HS-27A (cell line): Measurements from ENCODE around the gene CSHL1.
"Not testable (repeated sequence)": the region's sequence is repeated elsewhere in the genome, so short reads cannot be mapped to it uniquely, and the experiment has no call there.

Source experiments
- DNase-seq: peaks from one replicate; pipeline ENCODE4 v3.0.0-alpha.2; 2012; ENCODE audit warnings: low read depth, missing footprints

Gene CSHL1

DNA sequence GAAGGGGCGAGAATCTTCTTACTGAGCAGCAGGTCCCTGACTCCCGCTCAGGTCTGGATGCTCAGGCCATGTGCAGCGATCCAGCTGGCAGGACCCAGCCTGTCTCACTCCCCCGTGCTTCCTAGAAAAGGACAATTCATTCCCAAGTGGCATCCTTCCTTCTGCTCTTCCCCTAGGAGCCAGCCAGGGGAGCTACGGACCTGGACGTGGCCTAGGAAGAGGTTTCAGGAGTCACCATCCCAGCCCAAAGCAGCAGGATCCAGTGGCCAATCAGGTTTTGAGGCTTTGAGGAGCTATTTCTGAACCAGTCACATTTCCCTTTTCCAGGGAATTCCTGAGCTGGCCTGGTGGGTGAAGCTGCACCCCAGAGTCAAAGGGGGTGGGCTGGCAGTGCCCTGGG, 28.8 kb upstream of the CSHL1 start:
- DNase-seq = no peak

GRCh38 chr17:63939401-63939800, 28.3 kb upstream of the CSHL1 start:
- no peak for DNase-seq

- no peak for DNase-seq
Measured at GRCh38 chr17:63937920-63938319, 26.9 kb upstream of the CSHL1 start.

DNA sequence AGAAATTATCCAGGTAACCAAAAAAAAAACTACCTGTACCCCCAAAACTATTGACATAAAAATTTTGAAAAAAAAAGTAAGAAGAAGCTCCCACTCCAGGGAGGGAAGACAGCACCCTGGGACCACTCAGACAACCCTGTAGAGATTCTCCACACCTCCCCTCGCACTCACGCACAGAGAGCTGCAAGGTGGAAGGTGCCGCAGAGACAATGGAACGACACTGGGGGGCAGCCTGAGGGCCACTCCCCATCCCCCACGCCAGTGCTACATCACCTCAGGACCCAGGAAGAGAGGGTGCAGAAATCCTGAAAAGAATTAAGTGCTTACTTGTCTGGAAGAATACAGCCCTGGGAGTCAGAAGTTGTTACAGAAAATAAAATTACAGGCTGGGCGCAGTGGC, 26.3 kb upstream of the CSHL1 start:
- no peak for DNase-seq

DNA sequence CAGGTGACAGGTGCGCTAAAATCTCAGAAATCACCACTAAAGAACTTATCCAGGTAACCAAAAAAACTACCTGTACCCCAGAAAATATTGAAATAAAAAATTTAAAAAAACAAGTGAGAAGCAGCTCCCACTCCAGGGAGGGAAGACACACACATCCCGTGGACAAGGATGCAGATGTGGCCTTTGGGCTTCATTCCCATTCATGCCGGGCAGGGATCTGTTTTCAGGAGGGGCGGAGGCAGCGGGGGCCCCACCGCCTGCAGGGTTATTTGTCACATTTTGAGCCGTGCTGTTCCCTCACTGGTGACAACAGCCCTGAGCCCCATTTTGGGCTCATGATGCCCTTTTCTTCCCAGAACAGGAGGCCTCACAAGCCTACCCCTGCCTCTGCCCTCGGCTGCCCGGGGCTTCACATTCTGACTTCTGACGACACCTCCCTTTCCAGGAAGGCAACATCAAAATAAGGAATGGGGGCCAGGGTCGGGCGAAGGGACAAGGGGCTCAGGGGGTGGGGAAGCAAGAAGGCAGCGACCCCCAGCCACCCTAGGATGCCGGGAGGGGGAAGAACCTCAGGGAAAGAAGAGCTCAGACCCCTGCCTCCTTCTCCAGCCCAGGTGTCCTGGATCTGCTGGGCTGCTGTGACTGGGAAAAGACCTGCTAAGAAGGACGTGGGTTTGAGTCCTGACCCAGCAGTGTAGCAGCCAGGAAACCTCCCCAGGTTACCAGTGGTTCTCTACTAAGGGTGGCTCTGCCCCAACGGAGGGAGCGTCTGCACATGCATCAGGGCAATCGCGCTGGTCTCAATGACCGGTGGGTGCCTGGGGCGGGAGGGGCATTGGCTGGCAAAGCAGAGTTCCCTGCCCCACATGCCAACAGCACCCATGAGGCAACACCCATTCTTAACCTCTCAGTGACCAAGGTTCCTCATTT, 23.4 kb upstream of the CSHL1 start:
- DNase-seq = no peak

DNA sequence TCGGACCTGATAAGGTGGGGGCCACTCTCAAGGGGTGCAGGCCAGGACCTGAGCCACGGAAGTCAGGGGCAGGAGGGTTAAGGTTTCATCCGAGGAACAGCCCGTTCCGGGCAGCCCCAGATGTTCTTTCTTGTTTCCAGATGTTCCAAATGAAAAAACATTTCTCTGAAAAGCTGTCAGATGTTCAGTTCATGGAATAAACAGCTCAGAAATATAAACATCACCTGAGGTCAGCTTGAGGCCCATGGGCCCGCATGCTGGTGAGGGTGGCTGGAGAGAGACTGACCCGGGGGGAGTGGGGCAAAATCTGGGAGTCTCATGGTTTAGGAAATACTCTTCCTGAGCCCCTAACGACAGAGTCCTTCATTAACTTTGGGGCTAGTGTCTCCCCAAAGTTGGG, 22.5 kb upstream of the CSHL1 start:
- DNase-seq = no peak

GRCh38 chr17:63932721-63933120, 21.7 kb upstream of the CSHL1 start:
- no peak for DNase-seq

DNA sequence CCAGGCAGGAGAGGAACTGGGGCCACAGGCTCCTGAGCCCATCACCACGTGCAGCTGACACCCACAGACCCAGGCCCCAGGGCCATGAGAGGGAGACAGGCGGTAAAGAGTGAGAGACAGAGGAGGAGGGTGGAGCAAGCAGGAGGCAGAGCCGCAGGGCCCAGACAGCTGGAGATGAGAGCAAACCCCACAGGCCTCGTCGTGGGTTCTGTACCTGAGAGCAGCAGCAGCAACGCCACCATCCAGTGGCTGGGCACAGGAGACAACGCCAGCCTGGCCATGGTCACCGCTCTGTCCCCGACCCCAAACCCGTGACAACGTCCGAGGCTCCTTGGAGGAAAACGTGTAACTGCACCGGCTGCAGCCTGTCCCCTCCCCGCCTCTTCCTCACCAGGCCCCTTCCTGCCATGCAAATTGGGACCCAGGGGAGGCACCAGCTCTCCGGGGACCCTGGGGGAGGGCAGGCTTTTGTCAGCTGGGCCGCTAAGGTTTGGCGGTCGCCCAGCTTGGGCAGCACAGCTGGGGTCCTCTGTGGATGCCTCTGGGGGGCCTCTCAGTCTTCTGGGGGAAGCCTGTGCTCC, 21.0 kb upstream of the CSHL1 start, which contains the start of gene CD79B:
Gene CD79B (minus strand): TSS at position 351 of the 581 bp plus-strand sequence. CDS start 70 bp downstream, at position 281.
- no peak for DNase-seq

DNA sequence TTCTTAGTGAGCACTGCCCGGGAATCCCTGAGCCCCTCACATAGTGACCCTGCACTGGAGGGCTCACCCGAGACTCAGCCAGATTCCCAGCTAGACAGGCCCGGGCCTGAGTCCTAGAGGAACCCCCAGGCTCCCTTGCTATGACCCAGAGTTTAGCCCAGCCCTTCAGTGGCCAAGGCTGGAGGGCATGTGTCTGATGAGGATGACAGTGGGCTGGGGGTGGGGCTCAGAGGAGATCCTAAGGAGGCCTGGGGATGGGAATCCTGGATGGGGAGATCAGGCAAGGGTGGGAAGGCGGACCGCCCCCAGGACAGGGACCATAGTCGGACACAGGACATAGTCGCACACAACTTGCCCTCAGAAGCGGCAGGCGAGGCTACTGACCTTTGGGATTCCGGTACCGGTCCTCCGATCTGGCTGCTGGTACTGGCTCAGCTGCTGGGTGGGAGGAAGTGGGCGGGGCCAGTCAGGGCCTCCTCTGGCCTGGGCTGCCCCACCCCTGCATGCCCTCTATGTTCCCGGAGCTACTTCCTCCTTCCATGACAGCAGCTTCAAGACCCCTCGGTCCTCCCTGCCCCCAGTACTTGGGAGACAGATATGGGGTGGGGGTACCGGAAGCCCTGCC, 20.0 kb upstream of the CSHL1 start:
- no peak for DNase-seq

DNA sequence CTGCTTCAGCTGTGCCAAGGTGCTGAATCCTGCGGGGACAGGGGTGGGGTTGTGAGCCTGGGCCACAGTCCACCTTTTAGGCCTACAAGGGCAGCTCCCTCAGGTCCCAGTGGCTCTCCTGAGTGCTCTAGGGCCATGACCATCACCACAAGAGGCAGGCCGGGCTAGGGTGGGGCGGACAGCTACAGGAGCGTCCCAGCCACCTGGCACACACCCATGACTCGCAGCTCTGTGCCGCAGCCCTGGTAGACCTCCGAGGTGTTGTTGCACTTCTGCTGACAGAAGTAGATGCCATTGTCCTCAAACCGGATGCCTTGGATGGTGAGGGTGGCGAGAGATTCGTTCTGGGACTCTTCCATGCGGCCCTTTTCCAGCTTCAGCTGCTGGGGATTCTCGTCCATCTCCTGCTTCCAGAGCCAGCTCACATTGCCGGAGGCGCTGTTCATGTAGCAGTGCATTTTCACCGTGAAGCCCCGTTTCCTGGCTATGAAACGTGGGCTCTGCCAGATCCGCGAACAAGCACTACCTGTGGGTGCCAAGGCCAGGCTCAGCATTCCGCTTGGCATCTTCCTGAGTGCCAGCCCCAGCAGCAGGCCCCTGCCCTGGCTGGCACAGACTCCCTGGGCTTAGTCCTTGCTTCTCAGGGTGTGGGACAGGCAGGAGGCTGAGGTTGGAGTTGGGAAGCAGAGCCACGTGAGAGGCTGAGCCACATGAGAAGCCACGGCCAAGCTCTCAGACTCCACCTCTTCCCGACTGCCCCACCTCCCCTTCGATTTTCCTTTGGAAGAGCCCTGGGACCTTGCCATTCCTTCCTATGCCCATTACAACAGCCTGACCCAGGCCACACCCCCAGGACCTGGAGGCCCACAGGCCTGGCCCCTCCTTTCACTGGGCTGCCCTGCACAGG, 19.1 kb upstream of the CSHL1 start:
- no peak for DNase-seq

- DNase-seq = no peak
Measured at GRCh38 chr17:63928966-63929695, 18.1 kb upstream of the CSHL1 start.

DNA sequence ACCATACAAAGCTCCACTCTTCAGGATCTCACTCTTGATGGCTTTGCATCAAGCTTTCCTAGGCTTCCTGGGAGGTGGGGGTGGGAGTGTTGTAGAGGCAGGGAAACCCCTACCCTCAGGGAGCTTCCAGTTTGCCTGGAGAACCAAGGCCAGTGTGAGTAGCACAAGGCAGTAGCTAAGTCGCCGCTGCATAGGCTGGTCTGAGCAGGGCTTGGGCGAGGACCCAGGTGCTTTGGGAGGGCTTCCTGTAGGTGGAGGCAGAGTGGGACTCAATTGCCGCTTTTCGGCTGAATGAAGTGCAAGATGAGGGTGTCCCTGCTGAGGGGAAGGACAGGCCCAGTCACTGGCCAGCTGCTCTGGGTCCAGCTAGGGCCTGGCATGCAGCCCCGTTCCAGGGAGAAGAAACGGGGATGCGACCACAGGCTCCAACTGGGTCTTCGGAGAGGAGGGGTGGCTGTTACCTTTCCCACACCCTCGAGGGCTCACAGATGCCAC, 17.2 kb upstream of the CSHL1 start:
- DNase-seq = no peak

- DNase-seq = no peak
Measured at GRCh38 chr17:63927464-63928171, 16.6 kb upstream of the CSHL1 start.

DNA sequence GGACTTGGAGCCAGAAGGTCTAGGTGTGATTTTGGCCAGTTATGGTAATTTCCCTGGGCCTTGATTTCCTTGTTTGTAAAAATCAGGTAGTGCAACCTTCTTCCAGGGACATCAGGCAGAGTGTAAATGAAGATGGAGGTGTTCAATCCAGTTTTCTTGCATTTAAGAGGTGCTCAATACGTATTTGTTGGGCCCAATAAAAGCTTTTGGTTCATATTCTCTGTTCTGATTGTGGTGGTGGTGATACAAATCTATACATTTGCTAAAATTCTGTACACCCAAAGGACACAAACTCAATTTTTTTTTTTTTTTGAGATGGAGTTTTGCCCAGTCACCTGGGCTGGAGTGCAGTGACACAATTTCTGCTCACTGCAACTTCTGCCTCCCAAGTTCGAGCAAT, 15.1 kb upstream of the CSHL1 start:
- DNase-seq = no peak

DNA sequence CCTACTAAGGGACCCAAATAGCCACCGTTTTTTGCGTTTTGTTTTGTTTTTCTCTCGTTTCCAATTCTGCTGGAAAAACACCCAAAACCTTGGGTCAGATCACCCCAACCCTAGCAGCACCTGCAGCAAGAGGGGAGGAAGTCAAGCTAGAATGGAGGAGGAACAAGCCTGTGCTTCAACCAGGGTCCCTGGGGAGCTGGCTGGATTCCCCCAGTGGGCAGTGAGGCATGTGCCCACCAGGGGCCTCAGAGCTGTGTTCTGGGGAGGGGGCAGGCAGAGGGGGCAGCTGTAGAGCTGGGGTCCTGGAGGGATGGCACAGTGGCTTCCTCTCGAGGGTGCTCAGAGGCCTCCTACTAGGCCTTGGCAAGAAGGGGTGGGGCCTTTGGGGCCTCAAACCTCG, 14.6 kb upstream of the CSHL1 start:
- DNase-seq = no peak

GRCh38 chr17:63922402-63922801, 11.3 kb upstream of the CSHL1 start:
- DNase-seq = not testable (repeated sequence)

DNA sequence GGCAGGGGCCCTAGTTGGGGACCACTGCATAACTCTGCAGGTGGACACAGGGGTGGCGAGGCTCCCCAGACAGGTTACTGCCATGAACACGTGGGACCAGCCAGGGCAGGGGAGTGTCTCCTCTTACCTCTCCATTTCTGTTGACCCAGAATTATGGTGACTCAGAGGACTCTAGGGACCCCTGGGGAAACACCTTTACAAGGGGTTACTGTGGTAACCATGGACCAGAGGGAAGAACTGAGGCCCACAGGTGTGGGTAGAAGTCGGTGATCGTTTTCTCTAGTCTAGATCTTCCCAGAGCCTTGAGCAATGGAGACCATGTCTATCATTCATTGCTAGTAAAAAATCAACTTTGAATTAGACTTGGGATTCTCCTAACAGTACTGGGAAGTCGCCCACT, 9.7 kb upstream of the CSHL1 start:
- not testable (repeated sequence) for DNase-seq

GRCh38 chr17:63920050-63920449, 9.0 kb upstream of the CSHL1 start:
- not testable (repeated sequence) for DNase-seq

- no peak for DNase-seq
Measured at GRCh38 chr17:63919311-63919723, 8.3 kb upstream of the CSHL1 start.

GRCh38 chr17:63918789-63919305, 7.8 kb upstream of the CSHL1 start, which contains the start of gene GH1:
Gene GH1, minus strand, starts transcription at chr17:63918839. Its CDS starts 63 bp downstream, at chr17:63918776.
- not testable (repeated sequence) for DNase-seq
